Esophagus muscularis mucosa (tissue), 4 donors: ENCODE data around the gene MPC1L. TPM values are rescaled to one million over a fixed set of nuclear protein-coding genes. Genes with fewer than 3 reads are reported as not detected.

Source experiments
- DNase-seq: peaks from one replicate; pipeline ENCODE4 v3.0.0-alpha.2; 2017; ENCODE audit errors: extremely low spot score
- H3K27ac ChIP-seq, 4 donors: fragments of 200-600 bp; sonication (generic); replicated peaks in 1 of 4; 1 replicate in 3 of 4; 2 replicates in 1 of 4; pipeline ENCODE4 v1.5.1; 2016 to 2019; ENCODE audit warnings: mild to moderate bottlenecking in 1 of 4
- H3K27me3 ChIP-seq, 4 donors: fragments of 200-600 bp; sonication (generic); one replicate each; pipeline versions ENCODE4 v1.5.1 to v1.6.0; 2016 to 2019
- H3K36me3 ChIP-seq, 4 donors: fragments of 200-600 bp; sonication (generic); one replicate each; pipeline ENCODE4 v1.5.1; 2016 to 2019
- H3K4me1 ChIP-seq, 4 donors: fragments of 200-600 bp; sonication (generic); one replicate each; pipeline ENCODE4 v1.5.1; 2016 to 2019
- H3K4me3 ChIP-seq, 4 donors: fragments of 200-600 bp; sonication (generic); 1 replicate in 2 of 4; 2 replicates in 2 of 4; pipeline ENCODE4 v1.5.1; 2016 to 2019; ENCODE audit warnings: mild to moderate bottlenecking in 4 of 4, moderate library complexity in 1 of 4
- H3K9me3 ChIP-seq, 4 donors: fragments of 200-600 bp; sonication (generic); 1 replicate in 3 of 4; 2 replicates in 1 of 4; pipeline ENCODE4 v1.5.1; 2016 to 2019
- EP300 ChIP-seq: sonication (generic); formaldehyde crosslinking; IDR thresholded peaks from one replicate; pipeline ENCODE4 v1.6.1; 2017; ENCODE audit warnings: antibody characterized with exemption
- POLR2A ChIP-seq: fragments of 450-650 bp; IDR thresholded peaks from one replicate; pipeline ENCODE4 v1.6.1; 2017; ENCODE audit warnings: antibody characterized with exemption, moderate library complexity, mild to moderate bottlenecking, low read depth
- POLR2AphosphoS5 ChIP-seq, 2 donors: sonication (generic); formaldehyde crosslinking; IDR thresholded peaks; one replicate each; pipeline ENCODE4 v1.6.1; 2017; ENCODE audit warnings: antibody characterized with exemption in 2 of 2
- WGBS: methylation state at CpG from one replicate; pipeline ENCODE4 v1.1.5; 2018; 5-methylcytosine and 5-hydroxymethylcytosine counted together
- intact Hi-C: fragments of 100-400 bp; cut with DNase I; formaldehyde crosslinking; loops from one replicate; pipeline ENCODE4 v1.15.1; 2023
- total RNA-seq, 4 donors: library from RNA; depleted of rRNA; stranded (reverse); fragments of >200 nt; gene quantifications; one replicate each; pipeline versions ENCODE4 v1.1.0 to v1.2.1, GENCODE V29; 2016
- TF ChIP-seq, protein P1 (sequence below), 3 experiments: fragments of 200-600 bp in 2 of 3; fragments of 450-650 bp in 1 of 3; sonication (generic) in 2 of 3; IDR thresholded peaks; one replicate each; pipeline ENCODE4 v1.5.1; 2017 to 2019; ENCODE audit warnings: antibody characterized with exemption in 3 of 3, mild to moderate bottlenecking in 2 of 3, moderate library complexity in 1 of 3

Gene MPC1L
- total RNA-seq, 4 donors from 2014 or later: not detected

DNA sequence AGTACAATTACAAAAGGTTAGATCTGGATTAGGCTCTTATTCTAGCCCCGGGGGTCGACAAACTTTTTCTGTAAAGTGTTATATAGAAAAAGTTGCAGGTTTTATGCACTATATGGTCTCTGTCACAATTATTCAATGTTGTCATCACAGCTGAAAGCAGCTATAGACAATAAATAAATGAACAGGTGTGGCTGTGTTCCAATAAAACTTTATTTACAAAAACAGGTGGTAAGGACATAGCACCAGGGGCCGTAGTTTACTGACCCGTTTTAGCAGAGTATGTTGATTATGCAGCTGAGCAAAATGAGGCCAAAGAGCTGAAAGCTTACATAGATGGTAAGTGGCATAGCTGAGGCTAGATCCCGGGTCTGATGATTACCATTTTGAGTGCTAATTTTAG lies 37.2 kb downstream of the MPC1L start:
- intact Hi-C loops: loop anchor here (5.0 kb wide), 1 partner anchor 132 kb away; no protein-coding TSS in a partner anchor
- DNase-seq: no peak
- H3K9me3 ChIP-seq: no peaks in the 10 kb centered on the region
- WGBS: 95% methylated on average over 5 of the region's 5 CpGs
- TF ChIP-seq, protein P1, sequence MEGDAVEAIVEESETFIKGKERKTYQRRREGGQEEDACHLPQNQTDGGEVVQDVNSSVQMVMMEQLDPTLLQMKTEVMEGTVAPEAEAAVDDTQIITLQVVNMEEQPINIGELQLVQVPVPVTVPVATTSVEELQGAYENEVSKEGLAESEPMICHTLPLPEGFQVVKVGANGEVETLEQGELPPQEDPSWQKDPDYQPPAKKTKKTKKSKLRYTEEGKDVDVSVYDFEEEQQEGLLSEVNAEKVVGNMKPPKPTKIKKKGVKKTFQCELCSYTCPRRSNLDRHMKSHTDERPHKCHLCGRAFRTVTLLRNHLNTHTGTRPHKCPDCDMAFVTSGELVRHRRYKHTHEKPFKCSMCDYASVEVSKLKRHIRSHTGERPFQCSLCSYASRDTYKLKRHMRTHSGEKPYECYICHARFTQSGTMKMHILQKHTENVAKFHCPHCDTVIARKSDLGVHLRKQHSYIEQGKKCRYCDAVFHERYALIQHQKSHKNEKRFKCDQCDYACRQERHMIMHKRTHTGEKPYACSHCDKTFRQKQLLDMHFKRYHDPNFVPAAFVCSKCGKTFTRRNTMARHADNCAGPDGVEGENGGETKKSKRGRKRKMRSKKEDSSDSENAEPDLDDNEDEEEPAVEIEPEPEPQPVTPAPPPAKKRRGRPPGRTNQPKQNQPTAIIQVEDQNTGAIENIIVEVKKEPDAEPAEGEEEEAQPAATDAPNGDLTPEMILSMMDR (IDR thresholded peaks at IDR 0.05): no peak
- TF ChIP-seq POLR2AphosphoS5 (IDR thresholded peaks at IDR 0.05): no peak
- TF ChIP-seq POLR2A: no peak
- H3K4me3 ChIP-seq: no peak overlapping the region
- H3K36me3 ChIP-seq: peaks cover 0 to 60% (median 38%) of the 10 kb centered on the region in 4 donors
- peaks cover 0 to 5% (median 0%) of the 10 kb centered on the region in 4 donors for H3K27me3 ChIP-seq
- no peak overlapping the region for H3K27ac ChIP-seq
- H3K4me1 ChIP-seq: peaks cover 0 to 10% (median 7%) of the 10 kb centered on the region in 4 donors

DNA sequence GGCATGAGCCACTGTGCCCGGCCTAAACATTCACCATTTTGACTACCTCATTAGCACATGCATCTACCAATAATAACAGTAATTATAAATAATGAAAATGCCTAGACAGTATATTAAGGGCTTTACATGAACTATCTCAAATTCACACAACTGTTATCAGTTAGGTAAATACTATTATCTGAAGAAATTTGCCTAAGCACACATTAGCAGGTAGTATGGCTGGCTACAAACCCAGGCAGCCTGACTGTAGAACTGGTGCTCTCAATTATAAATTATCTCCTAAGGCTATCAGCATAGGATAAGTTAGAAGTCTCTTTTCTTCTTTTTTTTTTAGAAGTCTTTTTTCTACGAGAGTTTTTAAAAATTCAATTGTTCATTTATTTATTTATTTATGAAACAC lies 38.3 kb downstream of the MPC1L start:
- Histone ChIP-seq H3K27me3 (peaks cover 0 to 5% (median 0%) of the 10 kb centered on the region in 4 donors), H3K4me1 (peaks cover 0 to 10% (median 7%) of the 10 kb centered on the region in 4 donors), H3K9me3 (no peaks in the 10 kb centered on the region), H3K27ac (no peak overlapping the region), H3K36me3 (peaks cover 0 to 69% (median 41%) of the 10 kb centered on the region in 4 donors), H3K4me3 (no peak overlapping the region)
- intact Hi-C loops: loop anchor here (5.0 kb wide), 1 partner anchor 131 kb away; no protein-coding TSS in a partner anchor
- DNase-seq: no peak
- TF ChIP-seq EP300 (no peak), POLR2AphosphoS5 (IDR thresholded peaks at IDR 0.05) (no peak), POLR2A (no peak)
- TF ChIP-seq, protein P1 (IDR thresholded peaks at IDR 0.05): no peak
- WGBS: 90% methylated on average over 2 of the region's 2 CpGs

GRCh38 chrX:40663078-40663740 lies 40.0 kb downstream of the MPC1L start:
- H3K9me3 ChIP-seq: no peaks in the 10 kb centered on the region
- DNase-seq: no peak
- H3K4me3 ChIP-seq: no peak overlapping the region
- peaks cover 4 to 67% (median 41%) of the 10 kb centered on the region in 4 donors for H3K36me3 ChIP-seq
- intact Hi-C loops: loop anchor here (5.0 kb wide), 1 partner anchor 129 kb away; no protein-coding TSS in a partner anchor
- WGBS: 93% methylated on average over 3 of the region's 3 CpGs
- H3K27me3 ChIP-seq: peaks cover 0 to 3% (median 0%) of the 10 kb centered on the region in 4 donors
- peak overlapping the region in 1 of 4 donors; percentile 7 for H3K27ac ChIP-seq
- H3K4me1 ChIP-seq: peaks cover 0 to 10% (median 7%) of the 10 kb centered on the region in 4 donors
- TF ChIP-seq, protein P1 (IDR thresholded peaks at IDR 0.05): no peak
- TF ChIP-seq POLR2A: no peak

DNA sequence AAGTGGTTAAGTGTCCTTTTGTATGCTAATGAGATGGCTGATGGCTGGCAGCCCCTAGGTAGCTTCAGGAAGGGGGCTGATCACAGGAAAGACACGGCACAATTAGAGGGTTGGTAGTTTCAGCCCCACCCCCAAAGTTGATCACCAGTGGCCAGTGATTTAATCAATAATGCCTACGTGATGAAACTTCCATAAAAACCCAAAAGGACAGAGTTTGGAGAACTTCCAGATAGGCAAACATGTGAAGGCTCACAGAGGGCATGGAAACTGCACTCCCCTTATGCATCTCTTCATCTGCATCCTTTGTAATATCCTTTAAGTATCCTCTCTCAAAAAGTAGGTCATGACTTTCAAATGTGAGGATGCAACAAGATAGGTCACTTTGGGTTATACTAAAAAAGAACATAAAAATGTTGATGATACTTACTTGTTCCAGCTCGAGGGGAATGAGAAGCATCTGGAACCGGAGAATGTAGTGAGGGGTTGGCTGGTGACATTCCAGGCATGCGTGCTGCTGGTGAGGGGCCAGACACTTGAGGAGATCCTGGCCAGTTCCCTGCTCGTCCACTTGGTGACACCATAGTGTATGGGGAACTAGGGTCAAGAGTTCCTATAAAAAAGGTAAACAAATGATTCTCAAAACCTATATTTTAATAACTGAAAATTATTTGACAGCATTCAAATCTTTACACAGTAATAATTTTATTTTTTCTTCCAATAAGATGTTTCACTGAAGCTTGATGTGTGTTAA lies 40.8 kb downstream of the MPC1L start:
- no peak for DNase-seq
- no peaks in the 10 kb centered on the region for H3K9me3 ChIP-seq
- H3K4me1 ChIP-seq: peaks cover 0 to 10% (median 7%) of the 10 kb centered on the region in 4 donors
- H3K36me3 ChIP-seq: peaks cover 4 to 59% (median 39%) of the 10 kb centered on the region in 4 donors
- peak overlapping the region in 1 of 4 donors; percentile 7 for H3K27ac ChIP-seq
- no peak overlapping the region for H3K4me3 ChIP-seq
- no peaks in the 10 kb centered on the region for H3K27me3 ChIP-seq
- TF ChIP-seq, protein P1 (IDR thresholded peaks at IDR 0.05): peak; percentile 26 to 49 (median 40)
- no peak for TF ChIP-seq POLR2AphosphoS5 (IDR thresholded peaks at IDR 0.05)
- TF ChIP-seq EP300: no peak
- no peak for TF ChIP-seq POLR2A
- WGBS: 58% methylated on average over 6 of the region's 6 CpGs
- intact Hi-C loops: loop anchor here (5.0 kb wide), 1 partner anchor 128 kb away; no protein-coding TSS in a partner anchor
